H1 (cell line): ENCODE results near the gene CLEC16A. TPM values are rescaled to one million over a fixed set of nuclear protein-coding genes. Genes with fewer than 3 reads are reported as not detected.

Experiments
- CTCF ChIA-PET: fragments of 300-600 bp; sonication (Branson Sonifier 250); formaldehyde crosslinking; loops from one replicate; lab custom pipeline; 2021; ENCODE audit not compliant: partially characterized antibody; lab: Charles Lee
- POLR2A ChIA-PET: fragments of 300-600 bp; sonication (Branson Sonifier 250); formaldehyde crosslinking; loops from one replicate; lab custom pipeline; 2021; ENCODE audit warnings: inconsistent platforms; ENCODE audit not compliant: partially characterized antibody; lab: Charles Lee
- DNase-seq, 2 experiments: peaks; one replicate each; pipeline versions ENCODE4 v3.0.0 to v3.0.0-alpha.2; 2010 to 2022; ENCODE audit warnings: low spot score in 2 of 2, low read depth in 1 of 2, mixed read lengths in 1 of 2
- FAIRE-seq: peaks from 2 replicates; lab custom pipeline; 2011; peaks lifted over from hg19 to GRCh38; lab: Jason Lieb, UNC
- H2AFZ ChIP-seq: 2 replicates; pipeline ENCODE4 v1.8.1; 2012; ENCODE audit warnings: low read length, inconsistent platforms
- H2AK5ac ChIP-seq: 2 replicates; pipeline ENCODE4 v1.6.1; 2013; ENCODE audit warnings: low read depth, low read length
- H2BK120ac ChIP-seq: replicated peaks from 2 replicates; pipeline ENCODE3; 2013; ENCODE audit warnings: low read depth, low read length, inconsistent platforms
- H2BK12ac ChIP-seq: 2 replicates; pipeline ENCODE4 v1.6.1; 2013; ENCODE audit warnings: low read depth, low read length
- H2BK15ac ChIP-seq: 2 replicates; pipeline ENCODE4 v1.6.1; 2013; ENCODE audit warnings: low read length
- H2BK20ac ChIP-seq: 2 replicates; pipeline ENCODE4 v1.6.1; 2013; ENCODE audit warnings: low read length
- H2BK5ac ChIP-seq: 2 replicates; pipeline ENCODE4 v1.6.1; 2013; ENCODE audit warnings: low read depth, low read length
- H3K14ac ChIP-seq: 2 replicates; pipeline ENCODE4 v1.6.1; 2013; ENCODE audit warnings: inconsistent platforms; ENCODE audit not compliant: insufficient read length
- H3K18ac ChIP-seq: 2 replicates; pipeline ENCODE4 v1.6.1; 2013; ENCODE audit warnings: low read length; ENCODE audit errors: extremely low read depth
- H3K23ac ChIP-seq: 2 replicates; pipeline ENCODE4 v1.6.1; 2013; ENCODE audit warnings: inconsistent platforms; ENCODE audit not compliant: insufficient read length
- H3K23me2 ChIP-seq: 2 replicates; pipeline ENCODE4 v1.6.1; 2013; ENCODE audit warnings: low read depth, low read length
- H3K27ac ChIP-seq: 2 replicates; pipeline ENCODE4 v1.6.1; 2011; ENCODE audit warnings: low read depth, low read length, inconsistent platforms
- H3K27me3 ChIP-seq, 4 experiments: replicated peaks in 1 of 4; 1 replicate in 1 of 4; 2 replicates in 3 of 4; pipeline versions ENCODE4 v1.6.1 to v1.8.1; 2011 to 2013; ENCODE audit warnings: low read length in 3 of 4, mild to moderate bottlenecking in 3 of 4, inconsistent platforms in 2 of 4, mixed read lengths in 2 of 4, moderate library complexity in 1 of 4; ENCODE audit not compliant: control insufficient read depth in 3 of 4, insufficient read depth in 3 of 4; ENCODE audit errors: extremely low read depth in 1 of 4
- H3K36me3 ChIP-seq, 4 experiments: 2 replicates each; pipeline versions ENCODE4 v1.6.1 to v1.8.1; 2011 to 2013; ENCODE audit warnings: mild to moderate bottlenecking in 4 of 4, low read length in 3 of 4, moderate library complexity in 2 of 4, control low read depth in 1 of 4, inconsistent platforms in 1 of 4; ENCODE audit not compliant: insufficient read depth in 4 of 4, control insufficient read depth in 2 of 4
- H3K4ac ChIP-seq: replicated peaks from 2 replicates; pipeline ENCODE3; 2013; ENCODE audit warnings: low read length, low read depth, mixed read lengths, inconsistent platforms; ENCODE audit not compliant: insufficient read length
- H3K4me1 ChIP-seq, 4 experiments: replicated peaks in 1 of 4; 1 replicate in 1 of 4; 2 replicates in 3 of 4; pipeline versions ENCODE4 v1.6.1 to v1.8.1; 2011 to 2013; ENCODE audit warnings: low read length in 3 of 4, inconsistent platforms in 2 of 4, mixed read lengths in 1 of 4; ENCODE audit not compliant: insufficient read depth in 4 of 4, control insufficient read depth in 3 of 4
- H3K4me2 ChIP-seq, 2 experiments: 2 replicates each; pipeline versions ENCODE4 v1.6.1 to v1.8.1; 2011 to 2013; ENCODE audit warnings: low read depth in 2 of 2, low read length in 2 of 2, control low read depth in 1 of 2, inconsistent platforms in 1 of 2, mild to moderate bottlenecking in 1 of 2; ENCODE audit not compliant: insufficient read depth in 1 of 2
- H3K4me3 ChIP-seq, 4 experiments: fragments of 200-600, 300-600 bp in 1 of 4; sonication (generic), shearing (Covaris generic), sonication (Bioruptor Twin) in 1 of 4; 2 replicates each; pipeline versions ENCODE4 v1.5.1 to v1.8.1; 2011 to 2016; ENCODE audit warnings: low read length in 4 of 4, low read depth in 3 of 4, control low read depth in 2 of 4, inconsistent platforms in 2 of 4, mild to moderate bottlenecking in 2 of 4, mixed read lengths in 1 of 4, moderate library complexity in 1 of 4; ENCODE audit not compliant: insufficient read depth in 2 of 4; ENCODE audit errors: extremely low read depth in 1 of 4
- H3K56ac ChIP-seq: replicated peaks from 2 replicates; pipeline ENCODE3; 2013; ENCODE audit warnings: low read depth, mild to moderate bottlenecking, mixed read lengths, low read length, inconsistent platforms; ENCODE audit not compliant: insufficient read length
- H3K79me1 ChIP-seq: 2 replicates; pipeline ENCODE4 v1.6.1; 2013; ENCODE audit warnings: low read depth, low read length, control low read depth
- H3K79me2 ChIP-seq, 2 experiments: 2 replicates each; pipeline versions ENCODE4 v1.6.1 to v1.8.1; 2012 to 2013; ENCODE audit warnings: low read length in 2 of 2, mild to moderate bottlenecking in 2 of 2, inconsistent platforms in 1 of 2; ENCODE audit not compliant: insufficient read depth in 2 of 2, control insufficient read depth in 1 of 2
- H3K9ac ChIP-seq, 4 experiments: replicated peaks in 1 of 4; 1 replicate in 1 of 4; 2 replicates in 3 of 4; pipeline versions ENCODE4 v1.6.1 to v1.8.1; 2011 to 2013; ENCODE audit warnings: low read depth in 3 of 4, low read length in 3 of 4, control low read depth in 2 of 4, mild to moderate bottlenecking in 2 of 4, moderate library complexity in 2 of 4, inconsistent platforms in 1 of 4; ENCODE audit errors: extremely low read depth in 1 of 4
- H3K9me3 ChIP-seq, 2 experiments: 2 replicates each; pipeline versions ENCODE4 v1.6.1 to v1.8.1; 2012 to 2013; ENCODE audit warnings: mild to moderate bottlenecking in 2 of 2, moderate library complexity in 2 of 2, control low read depth in 1 of 2, inconsistent platforms in 1 of 2, low read depth in 1 of 2, low read length in 1 of 2, mixed read lengths in 1 of 2; ENCODE audit not compliant: insufficient read depth in 2 of 2
- H4K20me1 ChIP-seq, 2 experiments: replicated peaks in 1 of 2; 2 replicates each; pipeline versions ENCODE3 to v1.8.1; 2011 to 2013; ENCODE audit warnings: inconsistent platforms in 2 of 2, low read length in 2 of 2, mild to moderate bottlenecking in 1 of 2; ENCODE audit not compliant: insufficient read depth in 2 of 2, control insufficient read depth in 1 of 2
- H4K5ac ChIP-seq: 2 replicates; pipeline ENCODE4 v1.6.1; 2013; ENCODE audit warnings: low read length, low read depth, mixed read lengths, inconsistent platforms; ENCODE audit not compliant: insufficient read length
- H4K8ac ChIP-seq: 2 replicates; pipeline ENCODE4 v1.8.0; 2013; ENCODE audit warnings: mild to moderate bottlenecking, moderate library complexity, low read length, inconsistent platforms; ENCODE audit not compliant: insufficient read depth; ENCODE audit errors: extremely low read depth
- H4K91ac ChIP-seq: replicated peaks from 2 replicates; pipeline ENCODE3; 2013; ENCODE audit warnings: low read length, mixed read lengths, inconsistent platforms; ENCODE audit not compliant: insufficient read length
- CHD2 ChIP-seq: IDR thresholded peaks from 2 replicates; pipeline ENCODE4 v1.6.1; 2012; ENCODE audit warnings: low read length, improper control_type of control experiment
- CTCF ChIP-seq, 3 experiments: IDR thresholded peaks; 1 replicate in 2 of 3; 2 replicates in 1 of 3; pipeline versions ENCODE4 v1.5.1 to v1.6.1; 2011; ENCODE audit warnings: low read length in 3 of 3, mild to moderate bottlenecking in 3 of 3, inconsistent platforms in 2 of 3, low read depth in 1 of 3, moderate library complexity in 1 of 3; ENCODE audit not compliant: insufficient read depth in 1 of 3; ENCODE audit errors: control extremely low read depth in 1 of 3
- GTF2F1 ChIP-seq: IDR thresholded peaks from 2 replicates; pipeline ENCODE4 v1.6.1; 2012; ENCODE audit warnings: low read depth, low read length, improper control_type of control experiment, borderline replicate concordance
- HDAC2 ChIP-seq, 2 experiments: fragments of 300-600 bp in 1 of 2; sonication (generic) in 1 of 2; IDR thresholded peaks; 2 replicates each; pipeline ENCODE4 v1.6.1; 2011 to 2012; ENCODE audit warnings: low read depth in 2 of 2, low read length in 2 of 2, mild to moderate bottlenecking in 2 of 2, moderate library complexity in 2 of 2, borderline replicate concordance in 1 of 2, inconsistent platforms in 1 of 2
- JUN ChIP-seq: IDR thresholded peaks from 2 replicates; pipeline ENCODE4 v1.6.1; 2011; ENCODE audit warnings: low read depth, mild to moderate bottlenecking, improper control_type of control experiment, low read length
- TEAD4 ChIP-seq: IDR thresholded peaks from 2 replicates; pipeline ENCODE4 v1.6.1; 2012; ENCODE audit warnings: low read depth, low read length, inconsistent platforms, mixed read lengths
- WGBS, 2 experiments: shearing (Covaris generic) in 1 of 2; methylation state at CpG; one replicate each; pipeline versions ENCODE4 v1.1.6 to v1.1.7; 2013 to 2015; ENCODE audit warnings: low lambda C conversion rate in 2 of 2, mixed read lengths in 2 of 2, inconsistent platforms in 1 of 2, low coverage in 1 of 2, missing lambda C conversion rate in 1 of 2; ENCODE audit not compliant: insufficient replicate concordance in 2 of 2, insufficient coverage in 1 of 2, insufficient read length in 1 of 2; ENCODE audit errors: extremely low coverage in 1 of 2, missing lambda C conversion rate in 1 of 2; 5-methylcytosine and 5-hydroxymethylcytosine counted together
- polyA plus RNA-seq, 7 experiments: library from polyadenylated mRNA; depleted of rRNA in 3 of 7; stranded (reverse) in 5 of 7; unstranded in 2 of 7; fragments of >200 nt in 5 of 7; fragments of 200-250 nt in 2 of 7; gene quantifications; 1 replicate in 5 of 7; 2 replicates in 1 of 7; 4 replicates in 1 of 7; pipeline versions ENCODE4 v1.2.1 to v1.2.3, GENCODE V29; 2011 to 2013; ENCODE audit warnings: missing spikeins in 2 of 7, mixed read lengths in 2 of 7
- total RNA-seq: library from RNA; stranded (reverse); fragmentation: NEBNext Ultra II Directional; extraction: Animal tissue kit (Norgen Biotek cat#: 25700); gene quantifications from 2 replicates; pipeline ENCODE4 v1.2.1, GENCODE V29; 2021

CLEC16A gene
- total and polyA plus RNA-seq, 2 of the 8 experiments (the other 6 are each of a cell fraction or from before 2014, with no cell fraction given) = 7.6 to 19.3 TPM

GRCh38 chr16:10972819-10973464, 28.6 kb downstream of the CLEC16A start:
- Histone ChIP-seq H3K4ac (no peak overlapping the region), H3K4me2 (no peak overlapping the region), H3K27me3 (no peaks in the 10 kb centered on the region), H2BK5ac (no peak overlapping the region), H2BK20ac (no peak overlapping the region), H3K56ac (no peak overlapping the region), H4K5ac (no peak overlapping the region), H3K23me2 (no peaks in the 10 kb centered on the region), H3K27ac (no peak overlapping the region), H2BK120ac (no peak overlapping the region), H3K79me2 (no peaks in the 10 kb centered on the region), H3K4me1 (peaks cover 0 to 2% (median 0%) of the 10 kb centered on the region in 4 experiments; a peak in 2 of 7 replicates), H3K9me3 (no peaks in the 10 kb centered on the region), H3K4me3 (no peak overlapping the region), H2BK15ac (no peak overlapping the region), H4K8ac (no peak overlapping the region), H3K79me1 (no peaks in the 10 kb centered on the region), H2AK5ac (no peak overlapping the region), H3K9ac (no peak overlapping the region), H3K18ac (no peak overlapping the region), H4K91ac (no peak overlapping the region), H3K14ac (no peak overlapping the region), H3K23ac (no peak overlapping the region), H4K20me1 (peaks cover 0 to 2% of the 10 kb centered on the region in 2 experiments), H3K36me3 (0 out of 8 replicates have a peak, but pooled peaks cover 0 to 3% (median 0%) of the 10 kb centered on the region in 4 experiments), H2AFZ (no peak overlapping the region), H2BK12ac (no peak overlapping the region)
- FAIRE-seq = no peak
- POLR2A ChIA-PET = interaction anchor here (1.0 kb wide), 1 partner anchor 282 kb away, joined by 3 read pairs; no protein-coding TSS in a partner anchor
- CTCF ChIA-PET = interaction anchor here (0.6 to 8.2 kb wide), 6 partner anchors 7 to 399 kb away, joined by 4 to 67 read pairs (median 16); partner anchors contain the start of gene SOCS1
- DNase-seq = no peak
- 84% methylated on average over 12 of the region's 12 CpGs; no CpG with 5 or more reads in 1 of the 2 experiments for WGBS, 2 experiments
- TF ChIP-seq JUN (no peak), CHD2 (no peak), HDAC2 (IDR thresholded peaks at IDR 0.05; ENCODE audit: borderline replicate concordance in 1 of 2, low read depth in 2 of 2, low read length in 2 of 2) (no peak), TEAD4 (no peak), CTCF (IDR thresholded peaks at IDR 0.05; ENCODE audit: control extremely low read depth in 1 of 3, insufficient read depth in 1 of 3, low read depth in 1 of 3, low read length in 3 of 3) (no peak), GTF2F1 (no peak)
